Glomerular visceral epithelial cell (primary cell): ENCODE results near the gene FIGNL2.

Experiments
- DNase-seq: peaks from one replicate; pipeline ENCODE4 v3.0.0-alpha.2; 2016; ENCODE audit errors: extremely low spot score

FIGNL2 gene

GRCh38 chr12:51874000-51874399 lies 25.5 kb upstream of the FIGNL2 start:
- DNase-seq, result no peak

- no peak for DNase-seq
Measured at GRCh38 chr12:51873251-51873994, 24.9 kb upstream of the FIGNL2 start.

GRCh38 chr12:51872689-51872981 lies 24.1 kb upstream of the FIGNL2 start:
- DNase-seq, result no peak

- DNase-seq, result no peak
Measured at GRCh38 chr12:51871918-51872688, 23.6 kb upstream of the FIGNL2 start.

- DNase-seq, result no peak
Measured at GRCh38 chr12:51871126-51871525, 22.6 kb upstream of the FIGNL2 start.

GRCh38 chr12:51870504-51870903 lies 22.0 kb upstream of the FIGNL2 start:
- DNase-seq, result peak; percentile 37

- DNase-seq, result no peak
Measured at GRCh38 chr12:51869931-51870330, 21.4 kb upstream of the FIGNL2 start.

GRCh38 chr12:51869496-51869865 lies 21.0 kb upstream of the FIGNL2 start:
- no peak for DNase-seq

GRCh38 chr12:51868821-51869495 lies 20.4 kb upstream of the FIGNL2 start:
- DNase-seq, result no peak

- no peak for DNase-seq
Measured at GRCh38 chr12:51867796-51868428, 19.4 kb upstream of the FIGNL2 start.

- DNase-seq, result no peak
Measured at GRCh38 chr12:51867371-51867770, 18.9 kb upstream of the FIGNL2 start.

GRCh38 chr12:51866762-51867161 lies 18.2 kb upstream of the FIGNL2 start:
- DNase-seq, result no peak

GRCh38 chr12:51866324-51866723 lies 17.8 kb upstream of the FIGNL2 start:
- DNase-seq, result no peak

GRCh38 chr12:51865757-51866270 lies 17.3 kb upstream of the FIGNL2 start:
- no peak for DNase-seq

GRCh38 chr12:51864833-51865670 lies 16.5 kb upstream of the FIGNL2 start:
- no peak for DNase-seq

- DNase-seq, result no peak
Measured at GRCh38 chr12:51863933-51864832, 15.7 kb upstream of the FIGNL2 start.

GRCh38 chr12:51863363-51863932 lies 14.9 kb upstream of the FIGNL2 start:
- DNase-seq, result peak; percentile 71

- DNase-seq, result no peak
Measured at GRCh38 chr12:51862947-51863346, 14.4 kb upstream of the FIGNL2 start.

GRCh38 chr12:51860986-51861385 lies 12.5 kb upstream of the FIGNL2 start:
- DNase-seq, result no peak
